Stimulated activated CD4-positive, alpha-beta T cell treated with anti-CD3 and anti-CD28 coated beads, Interleukin-4, amount 100 ng/mL, for 24 hours (primary cell): ENCODE data around the gene USP40.

Experiments used
- DNase-seq: peaks from one replicate; pipeline ENCODE4 v3.0.0-alpha.2; 2020

The USP40 gene

DNA sequence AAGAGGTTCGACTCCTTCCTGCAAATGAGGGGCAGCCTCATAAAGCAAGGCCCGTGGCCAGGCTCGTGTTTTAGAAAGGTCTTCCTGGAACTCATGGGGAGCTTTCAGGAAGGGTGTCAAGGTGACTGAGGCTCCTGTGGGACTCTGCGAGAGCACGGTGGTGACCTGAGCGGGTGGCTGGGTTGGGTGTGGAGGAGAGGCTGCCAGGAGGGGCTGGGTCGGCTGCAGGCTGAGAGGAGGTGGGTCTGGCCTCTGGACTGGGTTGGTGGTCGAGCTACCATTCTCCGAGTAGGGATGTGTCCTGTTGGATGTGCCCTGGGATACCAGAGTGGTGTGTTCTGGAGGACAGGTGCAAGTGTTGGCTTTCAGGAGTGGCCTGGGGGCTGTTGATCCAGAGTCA, 125.9 kb downstream of the USP40 start:
- DNase-seq: no peak

DNA sequence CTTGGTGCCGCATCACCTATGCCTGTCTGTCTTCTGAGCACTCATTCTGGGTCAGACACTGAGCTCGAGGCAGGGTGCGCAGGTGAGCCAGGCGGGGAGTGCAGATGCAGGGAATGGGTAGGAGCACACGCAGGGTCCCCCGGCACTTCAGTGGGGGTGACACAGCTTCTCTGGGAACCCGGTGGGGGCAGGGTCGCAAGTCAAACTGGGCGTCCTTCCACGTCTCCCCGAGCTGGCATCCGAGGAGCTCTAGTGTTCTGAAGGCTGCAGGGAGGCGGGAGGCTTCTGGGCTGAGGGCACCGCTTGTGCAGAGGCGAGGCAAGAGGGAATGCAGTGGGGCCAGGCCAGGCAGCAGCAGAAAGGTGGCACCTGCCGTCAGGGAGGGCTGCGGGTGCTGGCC, 126.3 kb downstream of the USP40 start:
- DNase-seq: no peak

DNA sequence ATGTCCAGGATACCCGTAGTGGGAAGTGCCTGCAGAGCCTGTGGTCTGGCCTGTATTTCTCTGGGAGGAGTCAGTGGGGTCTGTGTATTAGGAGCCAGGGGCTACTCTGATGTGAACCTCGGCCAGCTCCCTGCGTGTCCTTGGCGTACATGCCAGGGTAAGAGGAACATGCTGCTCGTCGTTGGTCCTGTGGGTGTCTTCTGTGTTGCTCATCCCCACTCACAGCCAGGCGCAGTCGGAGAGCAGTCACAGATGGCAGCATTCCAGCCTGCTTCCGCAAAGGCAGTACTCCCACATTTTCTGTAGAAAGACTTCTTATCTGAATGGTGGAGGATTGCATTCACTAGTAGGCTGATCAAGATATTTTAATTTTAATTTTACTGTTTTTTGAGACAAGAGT, 127.4 kb downstream of the USP40 start:
- no peak for DNase-seq

DNA sequence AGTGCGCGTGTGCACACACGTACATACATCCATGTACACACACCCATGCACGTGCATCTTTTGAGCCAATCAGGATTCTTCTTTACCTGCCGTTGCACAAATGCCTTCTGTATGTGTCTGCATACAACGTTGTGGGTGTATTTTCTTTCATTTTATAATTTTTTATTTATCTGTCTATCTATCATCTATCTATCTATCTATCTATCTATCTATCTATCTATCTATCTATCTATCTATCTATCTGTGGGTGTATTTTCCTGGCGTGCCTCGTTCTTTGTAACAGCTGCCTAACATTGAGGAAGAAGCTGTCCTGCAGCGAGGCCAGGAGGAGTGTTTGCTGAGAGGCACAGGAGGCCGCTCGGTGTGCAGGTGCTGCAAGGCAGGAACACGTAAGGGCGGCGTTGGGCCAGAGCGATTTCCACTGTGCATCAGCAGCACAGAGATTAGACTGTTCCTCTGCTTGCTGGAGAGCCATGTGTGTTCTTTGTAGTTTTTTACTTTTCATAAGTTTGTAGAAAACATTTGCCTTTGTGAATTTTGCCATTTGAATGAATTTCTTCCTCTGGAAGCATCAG, 127.9 kb downstream of the USP40 start:
- DNase-seq: no peak

DNA sequence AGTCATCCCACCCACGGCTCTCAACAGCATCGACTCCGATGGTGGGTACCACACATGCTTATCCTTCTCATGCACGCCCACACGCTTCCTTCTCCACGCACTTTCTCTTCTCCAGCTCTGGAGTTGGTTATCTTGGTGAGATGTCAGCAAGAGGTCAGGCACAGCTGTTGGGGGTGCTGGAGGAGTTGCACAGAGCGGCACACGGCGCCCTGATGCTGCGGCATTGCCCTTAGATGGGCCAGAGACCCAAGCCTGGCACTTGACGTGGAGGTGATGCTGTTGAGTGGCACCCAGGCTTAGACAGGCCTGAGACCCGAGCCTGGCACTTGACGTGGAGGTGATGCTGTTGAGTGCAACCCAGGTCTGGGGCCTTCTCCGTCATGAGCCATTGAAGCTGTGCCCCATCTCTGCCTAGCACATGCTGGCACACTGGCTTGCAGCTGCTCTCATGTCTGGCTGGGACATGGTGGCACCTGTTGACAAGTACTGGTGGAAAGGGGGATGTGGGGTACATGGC, 129.1 kb downstream of the USP40 start:
- DNase-seq: no peak

DNA sequence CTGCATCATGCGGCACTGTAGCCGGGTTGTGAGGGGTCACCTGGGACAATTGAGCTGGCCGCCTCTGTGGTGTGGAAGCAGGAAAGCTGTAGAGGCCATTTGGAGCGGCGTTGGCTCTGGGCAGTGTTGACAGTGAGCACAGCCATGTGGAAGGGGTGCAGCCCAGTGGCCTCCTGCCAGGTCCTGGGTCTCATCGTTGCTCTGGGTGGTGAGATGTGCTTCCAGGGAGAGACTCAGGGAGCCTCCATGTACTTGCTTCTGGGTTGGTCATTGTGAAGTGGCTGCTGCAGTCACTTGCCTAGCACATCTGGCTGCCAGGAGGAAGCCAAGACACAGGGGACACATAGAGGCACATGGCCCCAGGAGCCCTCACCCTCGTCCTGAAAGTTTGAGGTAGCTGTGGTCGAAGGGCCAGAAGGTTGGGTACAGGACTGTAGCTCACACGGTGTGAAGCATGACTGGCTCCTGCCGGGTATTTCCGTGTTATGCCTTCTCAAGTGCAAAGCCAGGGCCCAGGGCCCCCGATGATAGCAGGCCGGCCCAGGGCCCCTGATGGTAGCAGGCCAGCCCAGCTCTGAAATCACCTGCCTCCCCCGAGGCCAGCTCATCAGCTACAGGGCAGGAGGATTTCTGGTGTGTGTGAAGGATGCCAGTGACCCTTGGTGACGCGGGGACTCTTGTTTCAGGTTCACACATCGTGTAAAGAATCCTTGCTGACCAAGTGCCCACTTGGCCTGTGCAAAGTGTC, 129.7 kb downstream of the USP40 start:
- no peak for DNase-seq

DNA sequence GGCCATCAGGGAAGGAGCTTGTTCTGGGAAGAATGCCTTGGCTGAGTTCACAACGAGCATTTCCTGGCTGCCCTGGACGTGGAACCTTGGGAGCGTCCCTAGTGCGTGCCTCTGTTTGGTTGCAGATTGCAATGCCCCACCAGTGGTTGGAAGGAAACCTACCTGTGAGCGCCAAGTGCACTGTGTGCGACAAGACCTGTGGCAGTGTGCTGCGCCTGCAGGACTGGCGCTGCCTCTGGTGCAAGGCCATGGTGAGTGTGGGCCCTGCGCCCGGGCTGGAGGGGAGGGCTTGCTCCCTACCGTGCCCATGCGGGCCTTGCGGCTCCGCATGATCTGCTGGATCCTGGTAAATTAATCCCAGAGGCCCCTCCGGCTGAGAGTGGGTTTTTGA, 130.4 kb downstream of the USP40 start:
- no peak for DNase-seq

DNA sequence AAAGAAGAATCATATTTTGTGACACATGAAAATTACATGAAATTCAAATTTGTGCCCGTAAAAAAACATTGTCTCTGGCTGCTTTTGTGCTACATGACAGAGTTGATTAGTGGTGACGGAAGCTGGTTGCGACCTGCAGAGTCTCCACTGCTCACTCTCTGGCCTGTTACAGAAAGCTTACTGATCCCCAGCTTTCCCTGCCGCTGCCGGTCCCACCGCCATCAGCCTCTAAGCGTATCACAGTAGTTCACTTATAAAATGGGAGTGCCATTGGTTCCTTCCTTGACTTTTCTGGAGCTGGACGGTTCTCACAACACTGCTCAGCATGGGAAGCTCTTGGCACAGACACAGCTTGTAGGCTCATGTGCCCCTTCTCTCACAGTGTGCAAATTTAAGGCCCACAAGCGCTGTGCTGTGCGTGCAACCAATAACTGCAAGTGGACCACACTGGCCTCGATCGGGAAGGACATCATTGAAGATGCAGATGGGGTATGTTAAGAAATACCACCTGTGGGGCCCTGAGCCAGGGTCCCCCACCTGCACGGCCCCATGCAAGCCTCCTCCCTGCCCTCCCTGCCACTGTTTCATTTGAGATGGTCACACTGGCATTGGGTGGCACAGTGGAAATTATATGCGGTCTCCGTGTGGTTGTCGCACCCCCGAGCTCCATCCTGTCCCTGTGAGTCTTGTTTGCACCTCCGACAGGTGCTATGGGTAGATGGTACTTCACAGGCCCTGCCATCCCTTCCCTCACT, 131.0 kb downstream of the USP40 start:
- no peak for DNase-seq

DNA sequence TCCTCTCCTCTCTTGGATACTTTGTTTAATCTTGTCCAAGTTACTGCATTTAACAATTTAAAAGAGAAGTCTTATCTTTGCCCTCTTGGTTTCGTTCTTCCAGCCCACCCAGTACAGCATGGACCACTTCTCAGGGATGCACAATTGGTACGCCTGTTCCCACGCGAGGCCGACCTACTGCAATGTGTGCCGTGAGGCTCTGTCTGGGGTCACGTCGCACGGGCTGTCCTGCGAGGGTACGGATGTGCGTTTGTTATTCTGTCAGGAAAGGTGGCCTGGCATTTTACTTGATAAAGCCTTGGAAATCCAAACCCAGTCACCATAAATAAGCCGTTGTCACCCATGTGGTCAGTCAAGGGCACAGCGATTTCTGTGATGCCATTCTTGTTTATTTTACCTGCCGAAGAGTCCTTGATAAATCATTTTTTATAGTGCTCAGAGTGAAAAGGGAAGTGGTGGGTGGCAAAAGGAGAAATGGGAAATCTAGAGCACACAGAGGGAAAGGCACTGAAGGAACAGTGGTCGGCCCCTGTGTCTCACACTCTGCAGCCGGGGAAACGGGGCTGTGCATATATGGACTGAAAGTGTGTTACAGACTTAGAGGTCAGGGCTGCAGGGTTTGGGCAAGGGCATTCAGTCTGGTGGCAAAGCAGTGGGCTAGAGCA, 131.8 kb downstream of the USP40 start:
- no peak for DNase-seq

DNA sequence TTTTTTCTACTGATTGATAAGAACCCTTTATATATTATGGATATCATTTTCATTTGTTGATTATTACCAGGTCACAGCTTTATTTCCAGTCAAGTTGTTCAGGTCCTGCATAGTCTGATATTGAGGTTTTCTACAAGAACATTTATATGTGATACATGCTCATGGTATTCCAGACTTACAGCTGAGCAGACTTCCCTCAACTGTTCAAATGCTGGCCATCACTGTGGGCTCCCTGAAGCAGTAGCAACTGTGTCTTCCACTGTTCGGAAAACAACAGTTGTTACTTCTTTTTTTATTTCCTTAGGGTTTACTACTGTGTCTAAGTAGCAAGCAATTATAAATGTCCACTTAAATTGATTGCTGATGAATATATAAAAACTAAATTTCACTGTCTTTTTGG, 132.8 kb downstream of the USP40 start:
- DNase-seq: no peak

DNA sequence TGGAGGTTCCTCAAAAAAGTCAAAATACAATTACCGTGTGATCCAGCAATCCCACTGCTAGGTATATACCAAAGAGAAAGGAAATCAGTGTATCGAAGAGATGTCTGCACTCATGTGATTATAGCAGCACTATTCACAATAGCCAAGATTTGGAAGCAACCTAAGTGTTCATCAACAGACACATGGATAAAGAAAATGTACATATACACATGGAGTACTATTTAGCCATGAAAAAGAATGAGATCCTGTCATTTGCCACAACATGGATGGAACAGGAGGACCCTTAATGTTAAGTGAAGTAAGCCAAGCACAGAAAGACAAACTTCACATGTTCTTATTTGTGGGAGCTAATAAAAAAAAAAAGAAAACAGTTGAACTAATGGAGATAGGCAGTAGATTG, 133.6 kb downstream of the USP40 start:
- no peak for DNase-seq

DNA sequence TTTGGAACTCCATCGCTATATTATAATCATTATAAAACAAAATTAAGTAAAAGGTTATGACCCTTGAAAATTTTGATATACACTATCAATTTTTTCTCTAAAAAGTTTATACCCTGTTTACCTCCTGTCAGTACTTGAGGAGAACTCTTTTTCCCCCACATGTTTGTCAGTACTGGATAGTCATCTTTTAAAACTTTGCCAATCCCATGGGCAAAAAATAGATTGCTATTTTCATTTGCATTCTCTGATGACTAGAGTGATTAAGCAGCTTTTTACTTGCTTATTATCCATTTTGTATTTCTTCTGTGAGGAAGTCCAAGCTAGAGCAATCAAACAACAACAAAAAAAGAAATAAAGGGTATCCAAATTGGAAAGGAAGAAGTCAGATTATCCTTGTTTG, 135.9 kb downstream of the USP40 start:
- DNase-seq: no peak

DNA sequence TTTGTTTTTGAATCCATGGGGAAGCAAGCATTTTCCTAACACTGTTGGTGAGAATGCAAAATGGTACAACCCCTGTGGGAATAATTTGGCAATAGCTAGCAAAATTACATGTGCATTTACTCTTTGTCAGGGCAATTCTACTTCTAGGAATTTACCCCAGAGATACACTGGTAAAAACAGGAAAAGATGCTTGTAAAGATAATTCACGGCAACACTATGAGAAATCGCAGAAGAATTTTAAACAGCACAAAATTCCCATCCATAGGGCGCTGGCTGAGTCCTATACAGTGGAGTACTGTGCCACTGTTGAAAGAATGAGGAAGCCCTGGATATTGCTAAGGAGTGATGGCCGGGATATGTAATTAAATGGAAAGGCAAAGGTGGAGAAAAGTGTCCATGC, 136.5 kb downstream of the USP40 start:
- no peak for DNase-seq

DNA sequence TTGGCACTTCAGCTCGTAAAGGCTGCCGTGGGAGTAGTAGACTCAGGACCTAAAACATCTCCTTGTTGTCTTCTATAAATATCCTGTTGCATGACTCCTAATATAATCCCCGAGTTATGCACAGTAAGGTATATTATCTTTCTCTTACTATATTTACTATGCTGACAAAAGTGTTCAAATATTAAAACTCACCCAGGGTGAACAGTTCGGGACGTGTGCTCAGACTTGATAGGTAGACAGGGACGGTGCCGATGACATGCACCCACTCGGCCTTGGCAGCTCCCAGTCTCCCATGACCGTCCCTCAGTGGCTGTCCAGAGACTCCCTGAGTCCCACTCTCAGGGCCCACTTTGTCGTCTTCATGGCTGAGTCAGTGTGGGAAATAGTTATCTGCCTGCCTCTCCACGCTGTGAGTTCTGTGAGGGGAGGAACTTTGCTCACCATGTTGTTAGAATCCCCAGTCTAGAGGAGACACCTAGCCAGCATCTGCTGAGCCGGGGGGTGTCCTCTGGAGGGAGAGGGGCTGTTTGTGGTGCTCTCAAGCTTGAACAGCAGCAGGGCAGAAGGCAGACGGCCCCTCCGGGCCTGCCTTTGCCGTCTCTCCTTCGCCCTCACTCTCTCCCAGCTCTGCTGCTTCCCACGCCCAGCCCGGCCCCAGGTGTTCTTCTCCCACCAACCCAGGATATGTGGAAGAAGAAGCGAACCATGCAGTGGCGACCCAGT, 137.2 kb downstream of the USP40 start:
- DNase-seq: no peak

DNA sequence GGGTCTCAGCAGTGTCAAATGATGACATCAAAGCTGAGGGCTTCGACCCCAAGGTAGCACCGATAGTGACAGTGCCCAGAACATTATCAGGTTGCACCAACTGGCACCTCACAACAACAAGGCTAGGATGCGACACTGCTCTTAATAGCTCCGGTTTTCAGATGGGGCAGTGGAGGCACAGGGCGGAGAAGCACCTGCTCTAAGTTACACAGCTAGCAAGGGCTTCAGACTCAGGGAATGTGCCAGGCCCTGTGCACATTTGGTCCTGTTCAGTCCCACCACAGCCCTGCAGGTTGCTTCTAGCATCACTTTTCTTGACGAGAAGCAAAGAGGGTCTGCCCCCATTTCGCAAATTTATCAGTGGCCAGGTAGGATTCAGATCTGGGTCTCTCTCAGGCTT, 138.1 kb downstream of the USP40 start:
- DNase-seq: no peak

DNA sequence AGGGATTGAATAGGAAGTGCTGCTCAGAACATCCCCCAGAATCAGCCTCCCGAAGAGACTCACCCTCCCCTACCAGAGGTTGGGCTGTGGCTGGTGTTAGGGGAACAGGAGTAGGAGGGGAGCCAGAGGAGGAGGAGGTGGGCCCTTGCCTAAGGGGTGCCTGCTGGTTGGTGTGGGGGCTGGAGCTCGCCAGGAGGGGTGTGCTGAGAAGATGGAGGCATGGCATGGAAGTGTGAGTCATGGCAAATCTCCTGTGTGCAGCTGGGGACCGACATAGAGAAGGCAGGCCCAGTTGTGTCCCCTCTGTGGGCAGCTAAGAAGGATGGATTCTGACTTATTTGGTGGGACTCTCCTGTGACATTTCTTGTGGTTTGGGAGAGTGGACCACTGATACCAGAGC, 138.6 kb downstream of the USP40 start:
- no peak for DNase-seq

DNA sequence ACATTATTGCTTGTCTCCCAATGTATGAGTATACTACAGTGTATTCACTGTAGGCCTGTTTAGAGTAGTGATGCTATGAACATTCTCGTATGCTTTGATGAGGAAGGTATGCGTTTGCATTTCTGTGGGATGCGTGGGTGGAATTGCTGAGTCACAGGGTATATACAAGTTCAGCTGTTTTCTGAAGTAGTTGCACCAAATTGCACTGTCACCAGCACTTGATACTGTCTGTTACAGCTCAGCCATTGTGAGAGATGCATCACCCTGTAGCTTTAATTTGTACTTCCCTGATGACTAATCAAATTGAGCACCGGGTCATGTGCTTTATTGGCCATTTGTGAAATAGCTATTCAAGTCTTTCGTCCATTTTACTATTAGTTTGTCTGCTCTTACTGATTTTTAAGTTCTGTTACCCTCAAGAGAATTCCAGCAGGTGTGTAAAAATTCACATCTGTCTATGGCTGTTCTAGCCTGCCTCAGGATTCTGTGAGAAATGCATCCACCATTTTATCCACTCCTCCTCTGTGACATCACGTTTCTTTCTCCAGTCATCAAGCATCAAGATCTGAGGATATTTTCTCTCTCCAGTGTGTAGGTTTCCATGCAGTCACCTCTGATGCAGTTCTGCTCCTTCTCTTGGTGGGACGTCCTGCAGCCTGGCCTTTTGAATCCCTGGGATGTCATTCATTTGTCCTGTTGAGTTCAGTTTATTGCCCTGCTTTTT, 139.8 kb downstream of the USP40 start:
- DNase-seq: peak; percentile 83
